ENCODE measurements around the gene HBEGF.
A peak's percentile ranks its signal among the peaks of the same experiment; 100 is the strongest.

Gene HBEGF

DNA sequence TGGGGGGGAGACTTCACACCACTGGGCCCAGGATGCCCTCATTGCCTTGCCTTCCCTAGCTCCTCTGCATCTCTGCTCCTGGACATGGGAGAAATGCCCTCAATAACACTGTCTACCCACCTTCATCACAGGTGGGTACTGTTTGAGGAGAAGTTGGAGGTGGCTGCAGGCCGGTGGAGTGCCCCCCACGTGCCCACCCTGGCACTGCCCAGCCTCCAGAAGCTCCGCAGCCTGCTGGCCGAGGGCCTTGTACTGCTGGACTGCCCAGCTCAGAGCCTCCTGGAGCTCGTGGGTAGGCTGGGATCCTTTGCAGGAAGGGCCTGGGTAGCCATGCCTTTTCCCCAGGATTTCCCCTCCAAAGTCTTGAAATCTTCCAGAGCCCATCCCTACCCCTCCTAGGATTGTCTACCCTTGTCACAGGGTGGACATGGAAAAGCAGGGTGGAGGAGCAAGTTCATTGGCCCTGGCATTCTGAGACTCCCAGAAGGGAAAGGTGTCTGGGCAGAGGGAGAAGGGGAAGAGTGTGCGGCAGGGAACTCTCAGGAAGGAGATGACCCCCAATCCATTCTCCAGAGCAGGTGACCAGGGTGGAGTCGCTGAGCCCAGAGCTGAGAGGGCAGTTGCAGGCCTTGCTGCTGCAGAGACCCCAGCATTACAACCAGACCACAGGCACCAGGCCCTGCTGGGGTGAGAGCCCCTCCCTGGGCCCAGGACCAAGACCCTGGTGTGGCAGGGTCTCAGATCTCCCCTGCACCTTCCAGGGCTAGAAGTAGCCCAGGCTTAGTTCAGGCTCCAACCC, 14.5 kb upstream of the HBEGF start:
- Histone ChIP-seq H3K4me3 (ENCODE audit: low read length in 2 of 2) (no peak overlapping the region), H3K27me3 (ENCODE audit: control insufficient read depth in 1 of 2, insufficient read depth in 2 of 2, low read length in 2 of 2) (no peaks in the 10 kb centered on the region), H3K4me1 (ENCODE audit: control insufficient read depth, insufficient read depth, low read length) (peaks cover 13% of the 10 kb centered on the region), H3K9me3 (ENCODE audit: control insufficient read depth in 2 of 2, low read length in 2 of 2) (no peaks in the 10 kb centered on the region), H3K27ac (ENCODE audit: low read length) (no peak overlapping the region), H3K9ac (ENCODE audit: low read length in 2 of 2) (no peak overlapping the region), H3K36me3 (ENCODE audit: control insufficient read depth in 2 of 2, insufficient read depth in 2 of 2, low read length in 2 of 2) (no peaks in the 10 kb centered on the region)

DNA sequence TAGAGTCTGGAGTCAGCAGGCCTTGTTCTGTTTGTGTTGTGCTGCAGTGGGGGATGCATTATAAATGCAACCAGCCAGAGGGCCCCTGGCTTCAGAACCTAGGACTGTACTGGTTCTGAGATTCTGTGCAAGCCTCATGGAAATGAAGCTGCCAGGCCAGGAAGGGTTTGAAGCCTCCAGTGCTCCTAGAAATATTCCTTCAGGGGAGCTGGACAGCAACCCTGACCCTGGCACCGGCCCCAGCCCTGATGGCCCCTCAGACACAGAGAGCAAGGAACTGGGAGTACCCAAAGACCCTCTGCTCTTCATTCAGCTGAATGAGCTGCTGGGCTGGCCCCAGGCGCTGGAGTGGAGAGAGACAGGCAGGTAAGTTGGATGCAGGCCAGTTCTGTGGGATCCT, 13.7 kb upstream of the HBEGF start, which contains the start of gene SLC4A9:
Gene SLC4A9, plus strand, starts transcription at position 94 of the 400 bp plus-strand sequence. Its CDS starts 43 bp downstream, at position 137.
- no peaks in the 10 kb centered on the region for H3K36me3 ChIP-seq (ENCODE audit: control insufficient read depth in 2 of 2, insufficient read depth in 2 of 2, low read length in 2 of 2)
- no peaks in the 10 kb centered on the region for H3K9me3 ChIP-seq (ENCODE audit: control insufficient read depth in 2 of 2, low read length in 2 of 2)
- no peak within 1 kb of the TSS for H3K4me3 ChIP-seq (ENCODE audit: low read length in 2 of 2)
- H3K27me3 ChIP-seq (ENCODE audit: control insufficient read depth in 1 of 2, insufficient read depth in 2 of 2, low read length in 2 of 2): no peaks in the 10 kb centered on the region
- no peak within 1 kb of the TSS for H3K27ac ChIP-seq (ENCODE audit: low read length)
- no peak within 1 kb of the TSS for H3K9ac ChIP-seq (ENCODE audit: low read length in 2 of 2)
- H3K4me1 ChIP-seq (ENCODE audit: control insufficient read depth, insufficient read depth, low read length): peaks cover 13% of the 10 kb centered on the region

DNA sequence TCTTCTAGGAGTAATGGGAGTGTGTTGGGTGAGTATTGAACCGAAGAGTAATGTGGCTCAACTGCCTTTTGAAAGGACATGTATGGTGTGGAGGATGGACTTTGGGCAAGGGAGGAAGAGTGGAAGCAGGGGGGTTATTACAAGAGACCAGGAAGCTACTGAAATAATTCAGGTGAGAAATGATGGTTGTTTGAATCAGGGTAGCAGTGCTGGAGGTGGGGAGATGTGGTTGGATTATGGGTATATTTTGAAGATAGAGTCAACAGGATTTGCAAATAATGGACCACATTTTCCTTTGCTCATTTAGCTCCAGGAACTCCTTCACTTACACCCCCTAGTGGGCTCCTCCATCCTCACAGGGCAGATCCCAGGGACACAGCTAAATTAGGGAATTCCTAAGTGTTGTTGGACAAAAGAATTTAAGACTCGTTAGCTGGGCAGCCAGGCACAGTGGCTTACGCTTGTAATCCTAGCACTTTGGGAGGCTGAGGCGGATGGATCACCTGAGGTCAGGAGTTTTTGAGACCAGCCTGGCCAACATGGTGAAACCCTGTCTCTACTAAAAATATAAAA, 12.4 kb upstream of the HBEGF start:
- H3K4me3 ChIP-seq (ENCODE audit: low read length in 2 of 2): no peak overlapping the region
- H3K36me3 ChIP-seq (ENCODE audit: control insufficient read depth in 2 of 2, insufficient read depth in 2 of 2, low read length in 2 of 2): no peaks in the 10 kb centered on the region
- no peak overlapping the region for H3K9ac ChIP-seq (ENCODE audit: low read length in 2 of 2)
- no peak overlapping the region for H3K27ac ChIP-seq (ENCODE audit: low read length)
- H3K4me1 ChIP-seq (ENCODE audit: control insufficient read depth, insufficient read depth, low read length): peaks cover 13% of the 10 kb centered on the region
- no peaks in the 10 kb centered on the region for H3K9me3 ChIP-seq (ENCODE audit: control insufficient read depth in 2 of 2, low read length in 2 of 2)
- no peaks in the 10 kb centered on the region for H3K27me3 ChIP-seq (ENCODE audit: control insufficient read depth in 1 of 2, insufficient read depth in 2 of 2, low read length in 2 of 2)

DNA sequence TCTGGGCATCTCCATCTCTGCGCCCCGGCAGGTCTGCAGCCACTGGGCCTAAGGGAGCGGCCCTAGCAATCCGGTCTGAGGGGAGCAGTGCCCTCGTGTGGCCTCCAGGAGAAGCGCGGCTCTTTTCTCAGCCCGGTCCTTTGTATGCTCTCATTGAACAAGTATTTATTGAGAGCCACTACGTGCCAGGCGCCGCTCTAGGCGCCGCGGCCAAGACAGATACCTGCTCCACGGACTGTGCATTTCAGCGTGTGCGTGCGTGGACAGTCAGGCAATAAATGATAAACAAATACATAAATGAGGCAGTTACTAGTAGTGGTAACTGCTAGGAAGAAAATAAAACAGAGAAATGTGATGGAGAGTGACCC, 11.3 kb upstream of the HBEGF start:
- Histone ChIP-seq H3K27ac (ENCODE audit: low read length) (no peak overlapping the region), H3K9ac (ENCODE audit: low read length in 2 of 2) (no peak overlapping the region), H3K9me3 (ENCODE audit: control insufficient read depth in 2 of 2, low read length in 2 of 2) (no peaks in the 10 kb centered on the region), H3K4me1 (ENCODE audit: control insufficient read depth, insufficient read depth, low read length) (peaks cover 8% of the 10 kb centered on the region), H3K36me3 (ENCODE audit: control insufficient read depth in 2 of 2, insufficient read depth in 2 of 2, low read length in 2 of 2) (no peaks in the 10 kb centered on the region), H3K4me3 (ENCODE audit: low read length in 2 of 2) (peak overlapping the region in 1 of 2 donors; percentile 63), H3K27me3 (ENCODE audit: control insufficient read depth in 1 of 2, insufficient read depth in 2 of 2, low read length in 2 of 2) (no peaks in the 10 kb centered on the region)

DNA sequence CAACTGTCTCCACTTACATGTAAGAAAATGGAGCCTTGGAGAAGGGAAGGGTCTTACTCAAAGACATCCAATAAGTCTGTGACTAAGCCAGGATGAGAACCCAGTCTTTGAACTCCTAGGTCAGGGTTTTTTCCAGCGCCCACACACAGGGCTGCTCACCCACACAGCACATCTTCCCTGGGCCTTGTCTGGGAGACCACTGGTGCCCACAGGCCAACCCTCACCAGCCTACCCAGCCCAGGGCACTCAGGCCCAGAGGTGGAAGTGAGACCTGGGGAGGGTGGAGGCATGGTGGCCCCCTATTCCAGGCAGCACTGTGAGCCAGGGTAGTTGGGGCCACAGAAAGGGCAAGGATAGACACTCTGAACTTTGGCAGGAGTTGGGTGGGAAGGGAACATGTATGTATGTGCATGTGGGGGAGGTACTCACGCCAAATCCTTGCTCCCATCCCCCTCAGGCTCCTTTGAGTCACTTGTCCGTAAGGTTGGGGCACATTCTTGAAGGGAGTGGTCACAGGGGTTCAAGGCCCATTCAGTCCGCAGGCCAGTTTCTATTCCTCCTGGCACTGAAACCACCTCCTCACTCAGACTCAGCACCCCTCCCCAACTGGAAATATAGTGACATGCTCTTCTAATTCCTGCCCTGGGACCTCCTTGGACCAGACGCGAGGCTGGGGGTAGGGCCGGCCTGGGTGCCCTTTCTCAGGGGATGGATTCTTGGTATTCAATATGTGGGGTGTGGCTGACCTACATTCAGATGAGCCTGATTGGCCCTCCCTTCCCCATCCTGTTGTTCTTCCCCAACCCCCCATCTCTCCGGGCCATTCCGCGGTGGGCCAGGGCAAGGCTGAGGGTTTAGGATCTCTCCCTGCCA, 10.7 kb upstream of the HBEGF start:
- no peaks in the 10 kb centered on the region for H3K36me3 ChIP-seq (ENCODE audit: control insufficient read depth in 2 of 2, insufficient read depth in 2 of 2, low read length in 2 of 2)
- H3K4me3 ChIP-seq (ENCODE audit: low read length in 2 of 2): peak overlapping the region in 1 of 2 donors; percentile 58
- no peaks in the 10 kb centered on the region for H3K27me3 ChIP-seq (ENCODE audit: control insufficient read depth in 1 of 2, insufficient read depth in 2 of 2, low read length in 2 of 2)
- peaks cover 8% of the 10 kb centered on the region for H3K4me1 ChIP-seq (ENCODE audit: control insufficient read depth, insufficient read depth, low read length)
- H3K9ac ChIP-seq (ENCODE audit: low read length in 2 of 2): no peak overlapping the region
- H3K9me3 ChIP-seq (ENCODE audit: control insufficient read depth in 2 of 2, low read length in 2 of 2): no peaks in the 10 kb centered on the region
- no peak overlapping the region for H3K27ac ChIP-seq (ENCODE audit: low read length)

DNA sequence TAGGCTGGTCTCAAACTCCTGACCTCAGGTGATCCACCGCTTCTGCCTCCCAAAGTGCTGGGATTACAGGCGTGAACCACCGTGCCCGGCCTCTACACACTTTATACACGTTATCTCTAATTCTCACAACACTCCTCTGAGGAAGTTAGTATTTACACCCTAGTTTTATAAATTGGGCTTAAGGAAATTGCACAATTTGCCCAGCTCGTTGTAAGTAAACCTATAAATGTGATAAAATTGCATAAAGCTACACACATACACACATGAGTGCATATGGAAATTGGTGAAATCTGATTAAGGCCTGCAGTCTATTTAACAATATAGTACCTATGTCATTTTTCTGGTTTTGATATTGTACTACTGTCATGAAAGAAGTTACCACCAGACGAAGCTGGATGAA, 9.1 kb upstream of the HBEGF start:
- H3K9ac ChIP-seq (ENCODE audit: low read length in 2 of 2): no peak overlapping the region
- H3K27me3 ChIP-seq (ENCODE audit: control insufficient read depth in 1 of 2, insufficient read depth in 2 of 2, low read length in 2 of 2): no peaks in the 10 kb centered on the region
- no peaks in the 10 kb centered on the region for H3K9me3 ChIP-seq (ENCODE audit: control insufficient read depth in 2 of 2, low read length in 2 of 2)
- peaks cover 11% of the 10 kb centered on the region for H3K4me1 ChIP-seq (ENCODE audit: control insufficient read depth, insufficient read depth, low read length)
- H3K36me3 ChIP-seq (ENCODE audit: control insufficient read depth in 2 of 2, insufficient read depth in 2 of 2, low read length in 2 of 2): no peaks in the 10 kb centered on the region
- H3K27ac ChIP-seq (ENCODE audit: low read length): no peak overlapping the region
- H3K4me3 ChIP-seq (ENCODE audit: low read length in 2 of 2): no peak overlapping the region

DNA sequence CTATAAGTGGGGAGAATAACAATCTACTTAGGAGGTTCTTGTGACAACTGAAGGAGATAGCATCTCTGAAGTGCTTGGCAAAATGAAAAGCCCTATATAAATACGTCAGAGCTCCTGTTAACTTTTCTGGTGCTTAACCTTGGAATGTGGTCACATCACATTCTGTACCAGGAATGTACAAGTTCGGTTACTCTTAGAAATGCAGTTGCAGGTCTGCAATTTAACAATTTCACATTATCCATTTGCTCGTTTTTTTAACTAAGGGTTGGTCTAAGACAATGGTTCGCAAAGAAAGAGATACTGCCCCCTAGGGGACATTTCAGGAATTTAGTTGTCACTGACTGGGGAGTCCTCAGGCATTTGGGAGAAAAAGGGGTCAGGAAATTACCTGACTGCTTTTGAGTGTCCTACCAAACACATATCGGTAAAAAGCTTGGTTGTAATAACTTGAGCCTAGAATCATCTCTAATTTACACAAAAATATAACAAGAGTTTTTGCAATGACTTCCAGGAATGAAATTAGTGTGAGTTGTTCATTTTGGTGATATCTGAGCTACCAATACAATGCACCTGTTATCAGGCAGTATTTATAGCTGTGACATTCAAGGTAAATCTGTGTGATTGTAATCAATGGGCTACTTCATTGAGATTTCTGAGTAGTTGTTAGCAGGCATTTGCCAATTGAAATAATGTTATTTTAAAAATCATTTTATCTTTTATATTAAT, 5.4 kb upstream of the HBEGF start:
- H3K36me3 ChIP-seq (ENCODE audit: control insufficient read depth in 2 of 2, insufficient read depth in 2 of 2, low read length in 2 of 2): no peaks in the 10 kb centered on the region
- no peak overlapping the region for H3K27ac ChIP-seq (ENCODE audit: low read length)
- H3K27me3 ChIP-seq (ENCODE audit: control insufficient read depth in 1 of 2, insufficient read depth in 2 of 2, low read length in 2 of 2): no peaks in the 10 kb centered on the region
- H3K4me1 ChIP-seq (ENCODE audit: control insufficient read depth, insufficient read depth, low read length): peaks cover 16% of the 10 kb centered on the region
- no peak overlapping the region for H3K9ac ChIP-seq (ENCODE audit: low read length in 2 of 2)
- no peaks in the 10 kb centered on the region for H3K9me3 ChIP-seq (ENCODE audit: control insufficient read depth in 2 of 2, low read length in 2 of 2)
- H3K4me3 ChIP-seq (ENCODE audit: low read length in 2 of 2): no peak overlapping the region

DNA sequence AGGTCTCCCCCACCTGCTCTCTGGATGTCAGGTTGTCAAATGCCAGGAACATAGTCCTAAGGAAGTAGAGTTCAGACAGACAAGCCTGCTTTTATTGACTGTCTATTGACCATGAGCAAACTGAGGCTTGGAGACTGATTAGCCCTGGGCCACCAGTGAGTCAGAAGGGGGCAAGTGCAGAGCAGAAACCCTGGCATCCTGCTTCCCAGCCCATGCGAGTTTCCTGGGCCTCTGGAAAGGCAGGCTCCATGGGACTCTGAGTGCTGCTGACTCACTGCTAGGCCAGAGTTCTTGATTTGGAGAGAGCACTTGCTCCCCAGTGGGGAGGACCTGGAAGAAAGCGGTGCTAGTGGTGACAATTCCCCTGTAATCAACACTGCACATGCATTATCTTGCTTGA, 2.8 kb upstream of the HBEGF start:
- H3K27ac ChIP-seq (ENCODE audit: low read length): no peak overlapping the region
- H3K4me1 ChIP-seq (ENCODE audit: control insufficient read depth, insufficient read depth, low read length): peaks cover 33% of the 10 kb centered on the region
- no peaks in the 10 kb centered on the region for H3K9me3 ChIP-seq (ENCODE audit: control insufficient read depth in 2 of 2, low read length in 2 of 2)
- H3K27me3 ChIP-seq (ENCODE audit: control insufficient read depth in 1 of 2, insufficient read depth in 2 of 2, low read length in 2 of 2): no peaks in the 10 kb centered on the region
- H3K36me3 ChIP-seq (ENCODE audit: control insufficient read depth in 2 of 2, insufficient read depth in 2 of 2, low read length in 2 of 2): no peaks in the 10 kb centered on the region
- no peak overlapping the region for H3K4me3 ChIP-seq (ENCODE audit: low read length in 2 of 2)
- no peak overlapping the region for H3K9ac ChIP-seq (ENCODE audit: low read length in 2 of 2)

DNA sequence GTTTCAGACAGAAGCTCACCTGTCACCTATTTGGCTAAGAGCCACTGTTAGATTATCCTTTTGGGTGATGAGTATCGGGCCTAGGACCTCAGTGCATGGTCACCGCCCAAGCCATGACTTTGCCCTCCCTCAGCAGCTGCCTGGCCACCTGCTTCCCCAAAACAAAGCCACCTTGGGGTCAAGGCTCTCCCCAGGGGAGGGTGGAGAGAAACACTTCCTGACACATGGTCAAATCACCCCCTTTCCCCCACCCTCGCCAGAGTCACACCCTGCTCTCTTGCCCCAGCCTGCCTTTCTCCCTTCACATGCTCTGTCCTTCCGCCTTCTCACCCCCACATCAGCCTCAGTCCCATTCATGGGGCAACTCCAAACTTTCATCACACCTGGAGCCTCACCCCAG, 1.7 kb upstream of the HBEGF start:
- no peak overlapping the region for H3K9ac ChIP-seq (ENCODE audit: low read length in 2 of 2)
- no peaks in the 10 kb centered on the region for H3K27me3 ChIP-seq (ENCODE audit: control insufficient read depth in 1 of 2, insufficient read depth in 2 of 2, low read length in 2 of 2)
- H3K4me3 ChIP-seq (ENCODE audit: low read length in 2 of 2): no peak overlapping the region
- peak overlapping the region; percentile 24 for H3K27ac ChIP-seq (ENCODE audit: low read length)
- no peaks in the 10 kb centered on the region for H3K9me3 ChIP-seq (ENCODE audit: control insufficient read depth in 2 of 2, low read length in 2 of 2)
- H3K36me3 ChIP-seq (ENCODE audit: control insufficient read depth in 2 of 2, insufficient read depth in 2 of 2, low read length in 2 of 2): no peaks in the 10 kb centered on the region
- peaks cover 39% of the 10 kb centered on the region for H3K4me1 ChIP-seq (ENCODE audit: control insufficient read depth, insufficient read depth, low read length)

DNA sequence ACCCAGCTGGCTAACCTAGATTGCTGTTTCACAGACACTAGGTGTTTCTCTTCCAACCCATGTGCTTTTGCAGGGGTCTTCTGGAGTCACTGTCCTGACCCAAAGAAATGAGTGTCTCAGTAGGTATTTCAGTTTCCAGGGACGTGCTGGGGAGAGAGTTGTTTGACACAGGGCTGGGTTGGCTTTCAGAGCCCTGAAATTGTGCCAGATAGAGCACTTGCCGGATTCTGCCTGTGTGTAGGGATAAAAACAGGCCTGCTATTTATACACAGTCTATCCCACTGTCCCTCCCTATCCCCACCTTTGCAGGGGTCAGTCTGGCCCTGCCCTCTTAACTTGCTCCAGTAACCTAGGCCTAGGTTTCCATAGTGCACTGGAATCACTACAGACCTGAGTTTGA, 957 bp upstream of the HBEGF start:
- H3K4me3 ChIP-seq (ENCODE audit: low read length in 2 of 2): peak overlapping the region in 1 of 2 donors; percentile 86
- peaks cover 46% of the 10 kb centered on the region for H3K4me1 ChIP-seq (ENCODE audit: control insufficient read depth, insufficient read depth, low read length)
- no peaks in the 10 kb centered on the region for H3K36me3 ChIP-seq (ENCODE audit: control insufficient read depth in 2 of 2, insufficient read depth in 2 of 2, low read length in 2 of 2)
- peak overlapping the region in 1 of 2 donors; percentile 85 for H3K9ac ChIP-seq (ENCODE audit: low read length in 2 of 2)
- H3K27me3 ChIP-seq (ENCODE audit: control insufficient read depth in 1 of 2, insufficient read depth in 2 of 2, low read length in 2 of 2): no peaks in the 10 kb centered on the region
- peak overlapping the region; percentile 77 for H3K27ac ChIP-seq (ENCODE audit: low read length)
- H3K9me3 ChIP-seq (ENCODE audit: control insufficient read depth in 2 of 2, low read length in 2 of 2): no peaks in the 10 kb centered on the region
